Measurements from ENCODE around the gene LRRK2. TPM values are rescaled to one million over a fixed set of nuclear protein-coding genes. Genes with fewer than 3 reads are reported as not detected.

LRRK2 gene
- total RNA-seq, 5 donors from 2014 or later (not counting 1 experiment from before 2014, with no cell fraction given) = 0.47 to 2.3 (median 1.8) TPM

DNA sequence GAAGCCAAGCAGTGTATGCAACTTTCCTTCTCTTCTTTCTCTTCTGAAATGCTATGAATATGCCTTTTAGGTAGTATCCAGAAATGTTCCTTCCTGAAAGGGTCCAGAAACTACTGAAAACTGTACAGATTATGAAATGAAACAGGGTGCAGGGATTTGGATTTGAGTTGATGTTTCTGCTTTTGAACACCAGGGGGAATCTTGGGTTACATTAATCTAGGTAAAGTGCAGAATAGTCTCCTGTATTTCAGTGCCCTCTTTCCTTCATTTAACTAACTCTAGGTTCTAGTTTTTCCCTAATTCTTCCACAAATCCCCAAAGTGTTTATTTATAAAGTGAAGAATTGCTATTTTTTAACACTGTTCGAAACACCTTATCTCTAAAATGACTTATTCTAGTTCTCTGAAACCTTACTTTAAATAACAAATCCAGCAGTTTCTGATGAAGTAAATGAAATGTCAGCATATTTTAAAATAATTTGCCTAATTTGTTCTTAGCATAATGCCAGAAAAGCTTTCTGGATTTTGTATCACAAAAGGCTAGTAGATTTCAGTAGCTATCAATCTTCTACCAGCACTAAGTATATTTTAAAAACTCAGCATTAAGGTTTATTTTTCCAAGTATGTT lies 111.9 kb downstream of the LRRK2 start:
- Mint-ChIP-seq H3K27ac (no peak overlapping the region), H3K4me3 (no peak overlapping the region), H3K27me3 (no peaks in the 10 kb centered on the region), H3K4me1 (no peaks in the 10 kb centered on the region), H3K9me3 (no peaks in the 10 kb centered on the region), H3K36me3 (no peaks in the 10 kb centered on the region)
- H3K27ac ChIP-seq (ENCODE audit: low read length) = no peak overlapping the region
- ATAC-seq (replicated peaks in 1 of 4) (no peak), DNase-seq (no peak)
- CTCF ChIA-PET = no interaction called here
- no peak overlapping the region for H3K4me3 ChIP-seq (ENCODE audit: control insufficient read depth in 1 of 2, extremely low read depth in 1 of 2, low read length in 1 of 2)
- H3K27me3 ChIP-seq (replicated peaks in 1 of 2; ENCODE audit: control insufficient read depth in 2 of 2, extremely low read depth in 1 of 2, insufficient read depth in 2 of 2, low read length in 1 of 2) = no peaks in the 10 kb centered on the region
- no CpG with 5 or more reads among the region's 1 CpG for WGBS (ENCODE audit: insufficient coverage)
- POLR2A ChIA-PET = no interaction called here
- H3K9me3 ChIP-seq = no peaks in the 10 kb centered on the region
- H3K36me3 ChIP-seq (ENCODE audit: control insufficient read depth in 2 of 2, extremely low read depth in 1 of 2, insufficient read depth in 1 of 2, low read length in 1 of 2) = no peaks in the 10 kb centered on the region
- H3K4me1 ChIP-seq (ENCODE audit: control insufficient read depth in 1 of 2, extremely low read depth in 1 of 2, insufficient read depth in 2 of 2, low read length in 2 of 2) = no peaks in the 10 kb centered on the region

DNA sequence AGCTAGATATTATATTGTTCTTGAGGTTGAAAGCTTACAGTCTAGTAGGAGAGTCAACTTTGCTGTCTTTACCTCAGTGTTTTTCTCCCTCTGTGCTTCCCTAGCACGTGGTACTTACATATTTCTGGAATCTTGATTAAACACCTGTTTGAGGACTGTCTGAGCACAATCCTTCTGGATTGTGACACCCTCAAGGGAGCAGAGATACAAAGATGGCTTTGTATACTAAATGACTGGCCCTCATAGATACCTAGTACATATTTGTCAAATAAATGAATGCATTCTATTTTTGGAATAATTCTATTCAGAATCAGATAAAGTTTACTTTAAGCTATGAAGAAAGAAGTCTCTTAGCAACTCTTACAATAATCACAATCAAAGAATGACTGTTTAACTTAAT lies 113.3 kb downstream of the LRRK2 start:
- Histone ChIP-seq H3K36me3 (ENCODE audit: control insufficient read depth in 2 of 2, extremely low read depth in 1 of 2, insufficient read depth in 1 of 2, low read length in 1 of 2) (no peaks in the 10 kb centered on the region), H3K4me3 (ENCODE audit: control insufficient read depth in 1 of 2, extremely low read depth in 1 of 2, low read length in 1 of 2) (no peak overlapping the region), H3K9me3 (no peaks in the 10 kb centered on the region), H3K4me1 (ENCODE audit: control insufficient read depth in 1 of 2, extremely low read depth in 1 of 2, insufficient read depth in 2 of 2, low read length in 2 of 2) (no peaks in the 10 kb centered on the region), H3K27ac (ENCODE audit: low read length) (no peak overlapping the region), H3K27me3 (replicated peaks in 1 of 2; ENCODE audit: control insufficient read depth in 2 of 2, extremely low read depth in 1 of 2, insufficient read depth in 2 of 2, low read length in 1 of 2) (no peaks in the 10 kb centered on the region)
- H3K27me3 Mint-ChIP-seq = no peaks in the 10 kb centered on the region
- H3K4me1 Mint-ChIP-seq = no peaks in the 10 kb centered on the region
- H3K27ac Mint-ChIP-seq = no peak overlapping the region
- 40% methylated on average over 1 of the region's 1 CpG for WGBS (ENCODE audit: insufficient coverage)
- CTCF ChIA-PET = no interaction called here
- no peak for DNase-seq
- H3K4me3 Mint-ChIP-seq = no peak overlapping the region
- POLR2A ChIA-PET = no interaction called here
- no peaks in the 10 kb centered on the region for H3K9me3 Mint-ChIP-seq
- no peak for ATAC-seq (replicated peaks in 1 of 4)
- H3K36me3 Mint-ChIP-seq = no peaks in the 10 kb centered on the region

DNA sequence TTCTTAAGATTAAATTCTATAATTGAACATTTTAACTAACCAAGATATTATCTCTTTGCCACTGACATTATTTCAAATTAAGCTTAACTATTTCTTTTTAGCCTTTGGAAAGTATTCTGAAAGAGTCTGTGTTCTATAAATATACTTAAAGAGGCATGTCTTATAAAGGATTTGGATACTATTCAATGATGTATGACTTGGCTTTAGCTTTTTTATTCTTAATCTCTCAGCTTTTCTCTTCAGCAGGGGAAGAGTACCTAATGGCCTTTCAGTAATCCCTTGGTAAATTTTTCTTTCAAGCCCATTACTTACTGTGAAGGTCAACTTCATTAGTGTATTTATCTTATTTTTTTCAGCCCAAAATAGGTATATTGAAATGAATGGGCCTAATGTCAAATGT lies 113.8 kb downstream of the LRRK2 start:
- no peaks in the 10 kb centered on the region for H3K9me3 Mint-ChIP-seq
- H3K27ac ChIP-seq (ENCODE audit: low read length) = no peak overlapping the region
- H3K27me3 ChIP-seq (replicated peaks in 1 of 2; ENCODE audit: control insufficient read depth in 2 of 2, extremely low read depth in 1 of 2, insufficient read depth in 2 of 2, low read length in 1 of 2) = no peaks in the 10 kb centered on the region
- no peaks in the 10 kb centered on the region for H3K9me3 ChIP-seq
- H3K4me1 Mint-ChIP-seq = no peaks in the 10 kb centered on the region
- no peaks in the 10 kb centered on the region for H3K4me1 ChIP-seq (ENCODE audit: control insufficient read depth in 1 of 2, extremely low read depth in 1 of 2, insufficient read depth in 2 of 2, low read length in 2 of 2)
- H3K27ac Mint-ChIP-seq = no peak overlapping the region
- no peaks in the 10 kb centered on the region for H3K36me3 Mint-ChIP-seq
- ChIA-PET POLR2A (no interaction called here), CTCF (no interaction called here)
- H3K36me3 ChIP-seq (ENCODE audit: control insufficient read depth in 2 of 2, extremely low read depth in 1 of 2, insufficient read depth in 1 of 2, low read length in 1 of 2) = no peaks in the 10 kb centered on the region
- no peak overlapping the region for H3K4me3 Mint-ChIP-seq
- no peak for DNase-seq
- no peaks in the 10 kb centered on the region for H3K27me3 Mint-ChIP-seq
- no peak overlapping the region for H3K4me3 ChIP-seq (ENCODE audit: control insufficient read depth in 1 of 2, extremely low read depth in 1 of 2, low read length in 1 of 2)
- ATAC-seq (replicated peaks in 1 of 4) = no peak

DNA sequence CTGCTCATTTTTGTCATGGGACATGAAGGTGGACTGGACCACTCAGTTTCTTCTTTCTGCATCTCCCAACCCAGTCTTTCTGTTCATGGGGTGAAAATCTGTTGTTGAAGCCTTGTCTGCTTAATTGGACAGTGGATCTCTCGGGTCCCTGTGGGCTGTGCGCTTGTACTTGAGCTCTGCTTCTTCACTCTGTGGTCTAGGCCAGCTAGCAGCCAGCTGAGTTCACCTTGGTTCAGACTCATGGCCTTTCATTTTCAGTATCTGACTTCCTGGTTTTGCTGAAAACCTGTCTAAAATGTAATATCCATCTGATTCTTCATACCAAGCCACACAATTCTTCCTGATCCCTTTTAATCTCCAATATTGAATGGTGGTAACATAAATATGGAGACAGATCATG lies 117.2 kb downstream of the LRRK2 start:
- POLR2A ChIA-PET = no interaction called here
- CTCF ChIA-PET = no interaction called here
- Histone ChIP-seq H3K36me3 (ENCODE audit: control insufficient read depth in 2 of 2, extremely low read depth in 1 of 2, insufficient read depth in 1 of 2, low read length in 1 of 2) (no peaks in the 10 kb centered on the region), H3K27me3 (replicated peaks in 1 of 2; ENCODE audit: control insufficient read depth in 2 of 2, extremely low read depth in 1 of 2, insufficient read depth in 2 of 2, low read length in 1 of 2) (no peaks in the 10 kb centered on the region), H3K9me3 (no peaks in the 10 kb centered on the region), H3K27ac (ENCODE audit: low read length) (no peak overlapping the region), H3K4me3 (ENCODE audit: control insufficient read depth in 1 of 2, extremely low read depth in 1 of 2, low read length in 1 of 2) (no peak overlapping the region), H3K4me1 (ENCODE audit: control insufficient read depth in 1 of 2, extremely low read depth in 1 of 2, insufficient read depth in 2 of 2, low read length in 2 of 2) (no peaks in the 10 kb centered on the region)
- no peak for ATAC-seq (replicated peaks in 1 of 4)
- no peaks in the 10 kb centered on the region for H3K36me3 Mint-ChIP-seq
- DNase-seq = no peak
- H3K4me1 Mint-ChIP-seq = no peaks in the 10 kb centered on the region
- 47% methylated on average over 2 of the region's 2 CpGs for WGBS (ENCODE audit: insufficient coverage)
- H3K27ac Mint-ChIP-seq = no peak overlapping the region
- H3K9me3 Mint-ChIP-seq = no peaks in the 10 kb centered on the region
- no peak overlapping the region for H3K4me3 Mint-ChIP-seq
- no peaks in the 10 kb centered on the region for H3K27me3 Mint-ChIP-seq

DNA sequence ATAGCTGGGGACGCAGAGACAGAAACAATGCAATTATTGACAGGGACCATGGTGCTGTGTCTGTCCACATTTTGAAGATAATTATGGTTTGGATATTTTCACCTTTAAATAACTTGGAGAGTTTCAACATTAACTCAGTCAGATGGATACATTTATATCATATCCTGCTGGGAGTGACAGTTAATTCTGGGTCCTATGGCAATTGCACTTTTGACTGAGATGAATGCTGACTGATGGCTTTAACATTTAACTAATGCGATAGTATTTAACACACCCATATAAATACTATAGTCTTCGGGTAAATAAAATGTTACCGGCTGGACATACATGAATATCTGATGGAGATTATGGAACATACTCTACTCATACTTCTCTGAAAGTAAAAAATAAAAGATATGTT lies 118.3 kb downstream of the LRRK2 start:
- Histone ChIP-seq H3K36me3 (ENCODE audit: control insufficient read depth in 2 of 2, extremely low read depth in 1 of 2, insufficient read depth in 1 of 2, low read length in 1 of 2) (no peaks in the 10 kb centered on the region), H3K27ac (ENCODE audit: low read length) (no peak overlapping the region), H3K9me3 (no peaks in the 10 kb centered on the region), H3K27me3 (replicated peaks in 1 of 2; ENCODE audit: control insufficient read depth in 2 of 2, extremely low read depth in 1 of 2, insufficient read depth in 2 of 2, low read length in 1 of 2) (no peaks in the 10 kb centered on the region), H3K4me3 (ENCODE audit: control insufficient read depth in 1 of 2, extremely low read depth in 1 of 2, low read length in 1 of 2) (no peak overlapping the region), H3K4me1 (ENCODE audit: control insufficient read depth in 1 of 2, extremely low read depth in 1 of 2, insufficient read depth in 2 of 2, low read length in 2 of 2) (no peaks in the 10 kb centered on the region)
- ChIA-PET POLR2A (no interaction called here), CTCF (no interaction called here)
- no peaks in the 10 kb centered on the region for H3K27me3 Mint-ChIP-seq
- H3K9me3 Mint-ChIP-seq = no peaks in the 10 kb centered on the region
- H3K27ac Mint-ChIP-seq = no peak overlapping the region
- DNase-seq (no peak), ATAC-seq (replicated peaks in 1 of 4) (no peak)
- no peaks in the 10 kb centered on the region for H3K36me3 Mint-ChIP-seq
- WGBS (ENCODE audit: insufficient coverage) = no CpG with 5 or more reads among the region's 4 CpGs
- no peaks in the 10 kb centered on the region for H3K4me1 Mint-ChIP-seq
- H3K4me3 Mint-ChIP-seq = no peak overlapping the region

DNA sequence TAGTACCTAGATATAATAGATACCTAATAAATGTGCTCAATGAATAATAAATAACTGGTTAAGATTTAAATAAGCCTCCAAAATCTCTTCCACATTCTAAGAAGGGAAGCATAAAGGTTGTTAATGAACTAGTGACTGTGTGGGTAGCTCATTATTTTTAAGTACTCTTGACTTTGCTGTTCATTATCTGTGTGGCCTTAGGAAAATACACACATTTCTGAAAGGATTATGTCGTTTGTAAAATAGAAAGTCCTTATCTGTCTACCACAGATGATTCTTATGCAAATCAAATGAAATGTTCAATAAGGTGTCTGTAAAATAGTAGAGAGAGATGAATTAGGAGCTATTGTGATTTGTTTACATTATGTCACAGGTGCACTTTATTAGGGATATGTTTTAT lies 119.5 kb downstream of the LRRK2 start:
- H3K36me3 ChIP-seq (ENCODE audit: control insufficient read depth in 2 of 2, extremely low read depth in 1 of 2, insufficient read depth in 1 of 2, low read length in 1 of 2) = no peaks in the 10 kb centered on the region
- H3K4me1 Mint-ChIP-seq = no peaks in the 10 kb centered on the region
- H3K4me3 ChIP-seq (ENCODE audit: control insufficient read depth in 1 of 2, extremely low read depth in 1 of 2, low read length in 1 of 2) = no peak overlapping the region
- H3K27ac ChIP-seq (ENCODE audit: low read length) = no peak overlapping the region
- H3K36me3 Mint-ChIP-seq = no peaks in the 10 kb centered on the region
- no peaks in the 10 kb centered on the region for H3K9me3 ChIP-seq
- no peaks in the 10 kb centered on the region for H3K4me1 ChIP-seq (ENCODE audit: control insufficient read depth in 1 of 2, extremely low read depth in 1 of 2, insufficient read depth in 2 of 2, low read length in 2 of 2)
- H3K9me3 Mint-ChIP-seq = no peaks in the 10 kb centered on the region
- H3K27me3 ChIP-seq (replicated peaks in 1 of 2; ENCODE audit: control insufficient read depth in 2 of 2, extremely low read depth in 1 of 2, insufficient read depth in 2 of 2, low read length in 1 of 2) = no peaks in the 10 kb centered on the region
- DNase-seq (no peak), ATAC-seq (replicated peaks in 1 of 4) (no peak)
- no CpG with 5 or more reads among the region's 1 CpG for WGBS (ENCODE audit: insufficient coverage)
- no peak overlapping the region for H3K27ac Mint-ChIP-seq
- ChIA-PET POLR2A (no interaction called here), CTCF (interaction anchor here in 1 of 2 donors (0.7 kb wide), 1 partner anchor 1442 kb away, joined by 3 read pairs; no protein-coding TSS in a partner anchor)
- H3K4me3 Mint-ChIP-seq = no peak overlapping the region
- no peaks in the 10 kb centered on the region for H3K27me3 Mint-ChIP-seq

DNA sequence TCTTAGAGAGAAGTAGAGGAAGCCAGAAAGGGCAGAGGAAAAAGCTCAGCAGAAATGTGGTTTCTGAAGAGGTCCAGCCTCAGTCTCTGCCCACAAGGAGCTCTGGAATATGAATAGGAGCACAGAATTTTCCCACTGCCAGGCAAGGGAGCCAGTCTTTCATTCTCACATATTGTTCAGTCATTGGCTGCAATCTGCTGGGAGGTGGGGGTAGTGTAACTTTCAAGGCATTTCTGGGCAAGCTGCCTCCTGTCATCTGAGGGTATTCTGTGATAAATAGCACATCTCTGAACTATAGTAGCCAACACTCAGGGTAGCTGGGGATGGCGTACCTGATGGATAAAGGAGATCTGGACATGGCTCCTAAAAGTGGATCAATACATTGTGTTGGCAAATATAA lies 127.2 kb downstream of the LRRK2 start:
- ChIA-PET POLR2A (no interaction called here), CTCF (interaction anchor here in 1 of 2 donors (0.6 kb wide), 1 partner anchor 30 kb away, joined by 4 read pairs; no protein-coding TSS in a partner anchor)
- Histone ChIP-seq H3K27me3 (replicated peaks in 1 of 2; ENCODE audit: control insufficient read depth in 2 of 2, extremely low read depth in 1 of 2, insufficient read depth in 2 of 2, low read length in 1 of 2) (no peaks in the 10 kb centered on the region), H3K27ac (ENCODE audit: low read length) (no peak overlapping the region), H3K9me3 (no peaks in the 10 kb centered on the region), H3K36me3 (ENCODE audit: control insufficient read depth in 2 of 2, extremely low read depth in 1 of 2, insufficient read depth in 1 of 2, low read length in 1 of 2) (no peaks in the 10 kb centered on the region), H3K4me3 (ENCODE audit: control insufficient read depth in 1 of 2, extremely low read depth in 1 of 2, low read length in 1 of 2) (no peak overlapping the region), H3K4me1 (ENCODE audit: control insufficient read depth in 1 of 2, extremely low read depth in 1 of 2, insufficient read depth in 2 of 2, low read length in 2 of 2) (no peaks in the 10 kb centered on the region)
- Mint-ChIP-seq H3K27me3 (no peaks in the 10 kb centered on the region), H3K27ac (no peak overlapping the region), H3K4me3 (no peak overlapping the region), H3K4me1 (no peaks in the 10 kb centered on the region), H3K36me3 (no peaks in the 10 kb centered on the region), H3K9me3 (peaks cover 0 to 7% (median 2%) of the 10 kb centered on the region in 3 donors)
- no CpG with 5 or more reads among the region's 1 CpG for WGBS (ENCODE audit: insufficient coverage)
- ATAC-seq (replicated peaks in 1 of 4) (no peak), DNase-seq (no peak)
